Measurements from ENCODE around the gene SHISA8. TPM values are rescaled to one million over a fixed set of nuclear protein-coding genes. Genes with fewer than 3 reads are reported as not detected.

Gene SHISA8
- total and polyA plus RNA-seq, 2 experiments from 2014 or later, result 0.33 TPM; not detected in 1

GRCh38 chr22:41935015-41935351, 20.1 kb upstream of the SHISA8 start:
- Histone ChIP-seq H3K4me2 (no peak overlapping the region), H3K79me2 (no peaks in the 10 kb centered on the region), H3K4me3 (no peak overlapping the region), H3K9me3 (ENCODE audit: low read depth) (no peaks in the 10 kb centered on the region), H3K4me1 (ENCODE audit: insufficient read depth) (no peaks in the 10 kb centered on the region), H2AFZ (no peak overlapping the region), H4K20me1 (ENCODE audit: insufficient read depth, poor library complexity, severe bottlenecking) (no peaks in the 10 kb centered on the region), H3K27me3 (no peaks in the 10 kb centered on the region), H3K9me2 (replicated peaks; ENCODE audit: insufficient read depth) (no peaks in the 10 kb centered on the region), H3K36me3 (replicated peaks; ENCODE audit: insufficient read depth, low read depth) (no peaks in the 10 kb centered on the region), H3K27ac (no peak overlapping the region)
- TF ChIP-seq EZH2phosphoT487 (IDR thresholded peaks at IDR 0.05; ENCODE audit: low read depth, severe bottlenecking, unreplicated experiment) (no peak), EZH2 (IDR thresholded peaks at IDR 0.05; ENCODE audit: borderline replicate concordance) (no peak), CTCF (IDR thresholded peaks at IDR 0.05; ENCODE audit: poor library complexity) (no peak)
- WGBS (ENCODE audit: low lambda C conversion rate, missing lambda C conversion rate), result 97% methylated on average over 2 of the region's 4 CpGs
- DNase-seq (ENCODE audit: low spot score), result no peak

GRCh38 chr22:41934284-41935014, 19.6 kb upstream of the SHISA8 start:
- H4K20me1 ChIP-seq (ENCODE audit: insufficient read depth, poor library complexity, severe bottlenecking), result no peaks in the 10 kb centered on the region
- no peak overlapping the region for H3K4me2 ChIP-seq
- no peaks in the 10 kb centered on the region for H3K79me2 ChIP-seq
- no peaks in the 10 kb centered on the region for H3K36me3 ChIP-seq (replicated peaks; ENCODE audit: insufficient read depth, low read depth)
- WGBS (ENCODE audit: low lambda C conversion rate, missing lambda C conversion rate), result 96% methylated on average over 17 of the region's 17 CpGs
- H3K9me3 ChIP-seq (ENCODE audit: low read depth), result no peaks in the 10 kb centered on the region
- no peaks in the 10 kb centered on the region for H3K27me3 ChIP-seq
- no peak overlapping the region for H3K27ac ChIP-seq
- H2AFZ ChIP-seq, result no peak overlapping the region
- no peak for TF ChIP-seq EZH2 (IDR thresholded peaks at IDR 0.05; ENCODE audit: borderline replicate concordance)
- no peak for TF ChIP-seq EZH2phosphoT487 (IDR thresholded peaks at IDR 0.05; ENCODE audit: low read depth, severe bottlenecking, unreplicated experiment)
- no peak for TF ChIP-seq CTCF (IDR thresholded peaks at IDR 0.05; ENCODE audit: poor library complexity)
- no peaks in the 10 kb centered on the region for H3K4me1 ChIP-seq (ENCODE audit: insufficient read depth)
- H3K4me3 ChIP-seq, result no peak overlapping the region
- no peak for DNase-seq (ENCODE audit: low spot score)
- H3K9me2 ChIP-seq (replicated peaks; ENCODE audit: insufficient read depth), result no peaks in the 10 kb centered on the region

- Histone ChIP-seq H3K36me3 (replicated peaks; ENCODE audit: insufficient read depth, low read depth) (no peaks in the 10 kb centered on the region), H3K9me2 (replicated peaks; ENCODE audit: insufficient read depth) (no peaks in the 10 kb centered on the region), H3K4me1 (ENCODE audit: insufficient read depth) (no peaks in the 10 kb centered on the region), H3K27me3 (no peaks in the 10 kb centered on the region), H3K79me2 (no peaks in the 10 kb centered on the region), H3K9me3 (ENCODE audit: low read depth) (no peaks in the 10 kb centered on the region), H3K4me2 (no peak overlapping the region), H2AFZ (no peak overlapping the region), H3K27ac (no peak overlapping the region), H3K4me3 (no peak overlapping the region), H4K20me1 (ENCODE audit: insufficient read depth, poor library complexity, severe bottlenecking) (no peaks in the 10 kb centered on the region)
- DNase-seq (ENCODE audit: low spot score), result no peak
- WGBS (ENCODE audit: low lambda C conversion rate, missing lambda C conversion rate), result 89% methylated on average over 14 of the region's 16 CpGs
- TF ChIP-seq EZH2phosphoT487 (IDR thresholded peaks at IDR 0.05; ENCODE audit: low read depth, severe bottlenecking, unreplicated experiment), result no peak
Observed at GRCh38 chr22:41933411-41934177, 18.7 kb upstream of the SHISA8 start.

GRCh38 chr22:41932353-41932752, 17.5 kb upstream of the SHISA8 start:
- H3K27ac ChIP-seq, result no peak overlapping the region
- no peaks in the 10 kb centered on the region for H3K27me3 ChIP-seq
- no peaks in the 10 kb centered on the region for H3K9me3 ChIP-seq (ENCODE audit: low read depth)
- H3K4me2 ChIP-seq, result no peak overlapping the region
- no peak for DNase-seq (ENCODE audit: low spot score)
- H3K9me2 ChIP-seq (replicated peaks; ENCODE audit: insufficient read depth), result no peaks in the 10 kb centered on the region
- H4K20me1 ChIP-seq (ENCODE audit: insufficient read depth, poor library complexity, severe bottlenecking), result no peaks in the 10 kb centered on the region
- no peaks in the 10 kb centered on the region for H3K4me1 ChIP-seq (ENCODE audit: insufficient read depth)
- no peaks in the 10 kb centered on the region for H3K36me3 ChIP-seq (replicated peaks; ENCODE audit: insufficient read depth, low read depth)
- H3K4me3 ChIP-seq, result no peak overlapping the region
- TF ChIP-seq EZH2 (IDR thresholded peaks at IDR 0.05; ENCODE audit: borderline replicate concordance), result no peak
- TF ChIP-seq CTCF (IDR thresholded peaks at IDR 0.05; ENCODE audit: poor library complexity), result no peak
- no peak for TF ChIP-seq EZH2phosphoT487 (IDR thresholded peaks at IDR 0.05; ENCODE audit: low read depth, severe bottlenecking, unreplicated experiment)
- H3K79me2 ChIP-seq, result no peaks in the 10 kb centered on the region
- H2AFZ ChIP-seq, result no peak overlapping the region
- WGBS (ENCODE audit: low lambda C conversion rate, missing lambda C conversion rate), result 97% methylated on average over 12 of the region's 12 CpGs
